GM23338 (cell line): Measurements from ENCODE around the gene SBF2. TPM values are rescaled to one million over a fixed set of nuclear protein-coding genes. Genes with fewer than 3 reads are reported as not detected.

Experiments used
- ATAC-seq: fragments of 200-7000 bp; cut with Tn5 transposase; 3 replicates; pipeline ENCODE4 v1.9.1; 2020
- DNase-seq: peaks from one replicate; pipeline ENCODE4 v3.0.0-alpha.2; 2015; ENCODE audit warnings: low spot score
- H2AFZ ChIP-seq: fragments of 200-600 bp; sonication (generic); 2 replicates; pipeline ENCODE4 v1.8.0; 2016; ENCODE audit warnings: antibody characterized with exemption, mild to moderate bottlenecking, moderate library complexity
- H3F3A ChIP-seq: fragments of 200-600 bp; sonication (generic); replicated peaks from 2 replicates; pipeline ENCODE4 v1.8.0; 2017; ENCODE audit warnings: antibody characterized with exemption, mixed run types, low read depth
- H3K27ac ChIP-seq: fragments of 200-600 bp; sonication (generic); 2 replicates; pipeline ENCODE4 v1.6.1; 2016; ENCODE audit warnings: low read depth
- H3K27me3 ChIP-seq: fragments of 200-600 bp; sonication (generic); 2 replicates; pipeline ENCODE4 v1.8.0; 2016; ENCODE audit warnings: mild to moderate bottlenecking, mixed run types, moderate library complexity; ENCODE audit not compliant: insufficient read depth
- H3K36me3 ChIP-seq: fragments of 200-600 bp; sonication (generic); 2 replicates; pipeline ENCODE4 v1.8.0; 2016; ENCODE audit warnings: mild to moderate bottlenecking; ENCODE audit not compliant: insufficient read depth
- H3K4me1 ChIP-seq: fragments of 200-600 bp; sonication (generic); 2 replicates; pipeline ENCODE4 v1.8.0; 2016; ENCODE audit warnings: mild to moderate bottlenecking, moderate library complexity; ENCODE audit not compliant: insufficient read depth
- H3K4me2 ChIP-seq: fragments of 200-600 bp; sonication (generic); 2 replicates; pipeline ENCODE4 v1.7.1; 2017; ENCODE audit warnings: mixed run types
- H3K4me3 ChIP-seq: fragments of 200-600 bp; sonication (generic); 2 replicates; pipeline ENCODE4 v1.6.1; 2016; ENCODE audit warnings: mixed run types
- H3K79me2 ChIP-seq: fragments of 200-600 bp; sonication (generic); replicated peaks from 2 replicates; pipeline ENCODE4 v1.8.0; 2017; ENCODE audit warnings: mild to moderate bottlenecking; ENCODE audit not compliant: insufficient read depth
- H3K9me2 ChIP-seq: fragments of 200-600 bp; sonication (generic); 2 replicates; pipeline ENCODE4 v1.8.0; 2017; ENCODE audit not compliant: insufficient read depth
- H4K20me1 ChIP-seq: fragments of 200-600 bp; sonication (generic); replicated peaks from 2 replicates; pipeline ENCODE4 v1.8.0; 2017; ENCODE audit warnings: mild to moderate bottlenecking; ENCODE audit not compliant: insufficient read depth
- H3K27ac Mint-ChIP-seq: 2 replicates; pipeline ENCODE4 v1.8.0; 2020; ENCODE audit warnings: inconsistent platforms, mild to moderate bottlenecking, moderate library complexity, mixed read lengths
- H3K27me3 Mint-ChIP-seq: 3 replicates; pipeline ENCODE4 v1.8.0; 2022; ENCODE audit warnings: low read depth, mild to moderate bottlenecking, moderate library complexity, mixed read lengths, inconsistent platforms; ENCODE audit not compliant: insufficient read depth, poor library complexity
- H3K36me3 Mint-ChIP-seq: 3 replicates; pipeline ENCODE4 v1.8.0; 2021; ENCODE audit warnings: low read depth, mild to moderate bottlenecking, inconsistent platforms, moderate library complexity, mixed read lengths
- H3K4me1 Mint-ChIP-seq: 3 replicates; pipeline ENCODE4 v1.8.0; 2020; ENCODE audit warnings: mild to moderate bottlenecking, inconsistent platforms, mixed read lengths
- H3K4me3 Mint-ChIP-seq: 3 replicates; pipeline ENCODE4 v1.8.0; 2021; ENCODE audit warnings: moderate library complexity, mild to moderate bottlenecking, inconsistent platforms, mixed read lengths
- H3K9me3 Mint-ChIP-seq: 3 replicates; pipeline ENCODE4 v1.8.0; 2020; ENCODE audit warnings: moderate library complexity, mild to moderate bottlenecking, inconsistent platforms, mixed read lengths
- CREB1 ChIP-seq: fragments of 250-450 bp; sonication (Bioruptor Pico); IDR thresholded peaks from 2 replicates; pipeline ENCODE4 v1.5.0; 2020; ENCODE audit warnings: low read depth, mild to moderate bottlenecking, moderate library complexity
- EZH2 ChIP-seq: fragments of 200-600 bp; sonication (generic); IDR thresholded peaks from one replicate; pipeline ENCODE4 v1.8.0; 2017; ENCODE audit warnings: antibody characterized with exemption, mild to moderate bottlenecking, low read depth; ENCODE audit not compliant: unreplicated experiment
- EZH2phosphoT487 ChIP-seq: fragments of 200-600 bp; sonication (generic); IDR thresholded peaks from one replicate; pipeline ENCODE4 v1.8.1; 2018; ENCODE audit warnings: antibody characterized with exemption; ENCODE audit not compliant: unreplicated experiment
- JUNB ChIP-seq: IDR thresholded peaks from one replicate; pipeline ENCODE4 v1.6.1; 2016; ENCODE audit warnings: antibody characterized with exemption; ENCODE audit not compliant: unreplicated experiment
- NANOG ChIP-seq: IDR thresholded peaks from 2 replicates; pipeline ENCODE4 v1.6.1; 2016; ENCODE audit warnings: antibody characterized with exemption, borderline replicate concordance
- POLR2AphosphoS5 ChIP-seq: IDR thresholded peaks from 2 replicates; pipeline ENCODE4 v1.6.1; 2016; ENCODE audit warnings: antibody characterized with exemption, low read depth
- STAT1 ChIP-seq: IDR thresholded peaks from one replicate; pipeline ENCODE4 v1.6.1; 2016; ENCODE audit warnings: antibody characterized with exemption; ENCODE audit not compliant: unreplicated experiment
- ZNF114 ChIP-seq: fragments of 250-450 bp; sonication (Bioruptor Pico); IDR thresholded peaks from 2 replicates; pipeline ENCODE4 v1.5.0; 2020; ENCODE audit warnings: mild to moderate bottlenecking, moderate library complexity
- ZNF331 ChIP-seq: fragments of 250-450 bp; sonication (Bioruptor Pico); IDR thresholded peaks from 2 replicates; pipeline ENCODE4 v1.5.0; 2020; ENCODE audit warnings: low read depth, mild to moderate bottlenecking, moderate library complexity
- polyA plus RNA-seq: library from polyadenylated mRNA; unstranded; fragments of >200 nt; fragmentation: Nextera tagmentation; extraction: Ambion mirVana; gene quantifications from 2 replicates; pipeline ENCODE4 v1.2.1, GENCODE V29; 2016
- total RNA-seq: library from RNA; depleted of rRNA; stranded (reverse); fragments of >200 nt; shearing (Covaris generic); gene quantifications from 2 replicates; pipeline ENCODE4 v1.2.3, GENCODE V29; 2014
- TF ChIP-seq, protein P1 (sequence below), 2 experiments: fragments of 200-600 bp in 1 of 2; sonication (generic) in 1 of 2; conservative IDR thresholded peaks; 2 replicates each; pipeline versions ENCODE4 v1.5.1 to v1.6.1; 2016 to 2017; ENCODE audit warnings: antibody characterized with exemption in 2 of 2, low read depth in 2 of 2, mild to moderate bottlenecking in 2 of 2, moderate library complexity in 1 of 2
- TF ChIP-seq, protein P2 (sequence below): fragments of 250-450 bp; sonication (Bioruptor Pico); IDR thresholded peaks from 2 replicates; pipeline ENCODE4 v1.5.0; 2020; ENCODE audit warnings: mild to moderate bottlenecking, moderate library complexity
- TF ChIP-seq, protein P3 (sequence below): IDR thresholded peaks from 2 replicates; pipeline ENCODE4 v1.6.1; 2016; ENCODE audit warnings: antibody characterized with exemption

The SBF2 gene
- total and polyA plus RNA-seq, 2 experiments from 2014 or later, result 25.6 to 53.5 TPM

DNA sequence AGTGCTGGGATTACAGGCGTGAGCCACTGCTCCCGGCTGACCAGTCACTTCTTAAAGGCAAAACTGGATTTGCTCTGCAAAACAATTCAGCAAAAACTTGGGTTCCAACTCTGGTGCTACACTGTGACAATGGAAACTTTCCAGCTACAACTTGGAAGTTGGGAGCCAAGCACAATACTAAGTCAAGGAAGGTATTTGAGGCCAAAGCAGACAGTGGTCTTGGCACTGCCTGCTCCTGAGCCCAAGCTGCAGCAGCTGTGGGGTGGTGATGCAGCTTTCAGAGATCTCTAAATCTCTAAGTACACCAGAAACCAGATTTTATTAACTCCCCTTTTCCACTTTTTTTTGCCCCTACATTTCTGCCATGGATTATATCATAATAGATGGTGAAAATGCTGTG is 28.4 kb upstream of the SBF2 start (continued):
- TF ChIP-seq EZH2phosphoT487 (no peak), ZNF114 (CRISPR knock-in tag) (no peak), STAT1 (no peak), NANOG (no peak), CREB1 (CRISPR knock-in tag) (no peak), POLR2AphosphoS5 (no peak), ZNF331 (CRISPR knock-in tag) (no peak), EZH2 (no peak)
- TF ChIP-seq, protein P1, sequence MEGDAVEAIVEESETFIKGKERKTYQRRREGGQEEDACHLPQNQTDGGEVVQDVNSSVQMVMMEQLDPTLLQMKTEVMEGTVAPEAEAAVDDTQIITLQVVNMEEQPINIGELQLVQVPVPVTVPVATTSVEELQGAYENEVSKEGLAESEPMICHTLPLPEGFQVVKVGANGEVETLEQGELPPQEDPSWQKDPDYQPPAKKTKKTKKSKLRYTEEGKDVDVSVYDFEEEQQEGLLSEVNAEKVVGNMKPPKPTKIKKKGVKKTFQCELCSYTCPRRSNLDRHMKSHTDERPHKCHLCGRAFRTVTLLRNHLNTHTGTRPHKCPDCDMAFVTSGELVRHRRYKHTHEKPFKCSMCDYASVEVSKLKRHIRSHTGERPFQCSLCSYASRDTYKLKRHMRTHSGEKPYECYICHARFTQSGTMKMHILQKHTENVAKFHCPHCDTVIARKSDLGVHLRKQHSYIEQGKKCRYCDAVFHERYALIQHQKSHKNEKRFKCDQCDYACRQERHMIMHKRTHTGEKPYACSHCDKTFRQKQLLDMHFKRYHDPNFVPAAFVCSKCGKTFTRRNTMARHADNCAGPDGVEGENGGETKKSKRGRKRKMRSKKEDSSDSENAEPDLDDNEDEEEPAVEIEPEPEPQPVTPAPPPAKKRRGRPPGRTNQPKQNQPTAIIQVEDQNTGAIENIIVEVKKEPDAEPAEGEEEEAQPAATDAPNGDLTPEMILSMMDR (conservative IDR thresholded peaks at IDR 0.05; ENCODE audit: low read depth in 2 of 2), result no peak

DNA sequence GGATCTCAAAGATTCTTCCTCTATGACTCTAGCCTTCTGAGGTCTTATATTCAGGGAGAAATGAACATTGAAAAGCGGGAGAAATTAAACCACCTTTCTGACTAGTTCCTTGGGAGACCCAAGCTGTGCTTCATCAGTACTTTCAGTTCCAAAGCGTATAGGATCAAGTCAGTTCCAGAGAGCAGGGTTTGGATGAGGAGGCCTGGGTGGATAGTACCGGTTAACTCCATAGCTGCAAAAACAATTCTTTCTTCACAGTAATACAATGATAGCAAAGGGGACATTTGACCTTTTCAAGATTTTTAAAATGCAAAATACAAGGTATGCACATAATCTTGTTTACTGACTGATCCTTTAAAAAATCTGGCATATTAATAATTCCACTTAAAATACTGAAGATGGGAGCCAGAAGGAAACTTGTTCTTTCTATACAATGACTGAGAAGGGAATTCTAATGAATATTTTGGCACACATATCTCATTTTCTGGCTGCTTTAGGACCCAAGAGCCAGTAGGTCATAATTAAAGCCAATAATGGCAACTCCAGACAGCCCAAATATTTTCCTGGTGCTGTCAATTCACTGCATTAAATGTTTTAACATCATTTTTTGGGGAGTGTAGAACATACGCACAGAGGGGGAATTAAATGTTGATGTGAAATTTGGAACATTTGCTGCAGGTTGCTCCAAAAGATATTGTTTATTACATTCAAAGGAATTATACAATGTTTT is 26.9 kb upstream of the SBF2 start:
- Histone ChIP-seq H3K4me3 (no peak overlapping the region), H3K4me1 (peaks cover 31% of the 10 kb centered on the region), H3F3A (no peaks in the 10 kb centered on the region), H4K20me1 (no peaks in the 10 kb centered on the region), H3K27ac (no peak overlapping the region), H2AFZ (no peak overlapping the region; the same call in 1 of the 2 replicates), H3K79me2 (no peaks in the 10 kb centered on the region), H3K4me2 (no peak overlapping the region), H3K36me3 (no peaks in the 10 kb centered on the region), H3K9me2 (peaks cover 5% of the 10 kb centered on the region; the same call in 1 of the 2 replicates), H3K27me3 (no peaks in the 10 kb centered on the region)
- Mint-ChIP-seq H3K27ac (peak overlapping the region; percentile 29; the same call in 1 of the 2 replicates), H3K4me1 (peaks cover 48% of the 10 kb centered on the region), H3K27me3 (peaks cover 8% of the 10 kb centered on the region), H3K9me3 (no peaks in the 10 kb centered on the region), H3K36me3 (no peaks in the 10 kb centered on the region), H3K4me3 (no peak overlapping the region)
- ATAC-seq, result no peak
- no peak for DNase-seq
- TF ChIP-seq POLR2AphosphoS5, result no peak
- TF ChIP-seq, protein P1 (conservative IDR thresholded peaks at IDR 0.05; ENCODE audit: low read depth in 2 of 2), result no peak
- TF ChIP-seq, protein P2, sequence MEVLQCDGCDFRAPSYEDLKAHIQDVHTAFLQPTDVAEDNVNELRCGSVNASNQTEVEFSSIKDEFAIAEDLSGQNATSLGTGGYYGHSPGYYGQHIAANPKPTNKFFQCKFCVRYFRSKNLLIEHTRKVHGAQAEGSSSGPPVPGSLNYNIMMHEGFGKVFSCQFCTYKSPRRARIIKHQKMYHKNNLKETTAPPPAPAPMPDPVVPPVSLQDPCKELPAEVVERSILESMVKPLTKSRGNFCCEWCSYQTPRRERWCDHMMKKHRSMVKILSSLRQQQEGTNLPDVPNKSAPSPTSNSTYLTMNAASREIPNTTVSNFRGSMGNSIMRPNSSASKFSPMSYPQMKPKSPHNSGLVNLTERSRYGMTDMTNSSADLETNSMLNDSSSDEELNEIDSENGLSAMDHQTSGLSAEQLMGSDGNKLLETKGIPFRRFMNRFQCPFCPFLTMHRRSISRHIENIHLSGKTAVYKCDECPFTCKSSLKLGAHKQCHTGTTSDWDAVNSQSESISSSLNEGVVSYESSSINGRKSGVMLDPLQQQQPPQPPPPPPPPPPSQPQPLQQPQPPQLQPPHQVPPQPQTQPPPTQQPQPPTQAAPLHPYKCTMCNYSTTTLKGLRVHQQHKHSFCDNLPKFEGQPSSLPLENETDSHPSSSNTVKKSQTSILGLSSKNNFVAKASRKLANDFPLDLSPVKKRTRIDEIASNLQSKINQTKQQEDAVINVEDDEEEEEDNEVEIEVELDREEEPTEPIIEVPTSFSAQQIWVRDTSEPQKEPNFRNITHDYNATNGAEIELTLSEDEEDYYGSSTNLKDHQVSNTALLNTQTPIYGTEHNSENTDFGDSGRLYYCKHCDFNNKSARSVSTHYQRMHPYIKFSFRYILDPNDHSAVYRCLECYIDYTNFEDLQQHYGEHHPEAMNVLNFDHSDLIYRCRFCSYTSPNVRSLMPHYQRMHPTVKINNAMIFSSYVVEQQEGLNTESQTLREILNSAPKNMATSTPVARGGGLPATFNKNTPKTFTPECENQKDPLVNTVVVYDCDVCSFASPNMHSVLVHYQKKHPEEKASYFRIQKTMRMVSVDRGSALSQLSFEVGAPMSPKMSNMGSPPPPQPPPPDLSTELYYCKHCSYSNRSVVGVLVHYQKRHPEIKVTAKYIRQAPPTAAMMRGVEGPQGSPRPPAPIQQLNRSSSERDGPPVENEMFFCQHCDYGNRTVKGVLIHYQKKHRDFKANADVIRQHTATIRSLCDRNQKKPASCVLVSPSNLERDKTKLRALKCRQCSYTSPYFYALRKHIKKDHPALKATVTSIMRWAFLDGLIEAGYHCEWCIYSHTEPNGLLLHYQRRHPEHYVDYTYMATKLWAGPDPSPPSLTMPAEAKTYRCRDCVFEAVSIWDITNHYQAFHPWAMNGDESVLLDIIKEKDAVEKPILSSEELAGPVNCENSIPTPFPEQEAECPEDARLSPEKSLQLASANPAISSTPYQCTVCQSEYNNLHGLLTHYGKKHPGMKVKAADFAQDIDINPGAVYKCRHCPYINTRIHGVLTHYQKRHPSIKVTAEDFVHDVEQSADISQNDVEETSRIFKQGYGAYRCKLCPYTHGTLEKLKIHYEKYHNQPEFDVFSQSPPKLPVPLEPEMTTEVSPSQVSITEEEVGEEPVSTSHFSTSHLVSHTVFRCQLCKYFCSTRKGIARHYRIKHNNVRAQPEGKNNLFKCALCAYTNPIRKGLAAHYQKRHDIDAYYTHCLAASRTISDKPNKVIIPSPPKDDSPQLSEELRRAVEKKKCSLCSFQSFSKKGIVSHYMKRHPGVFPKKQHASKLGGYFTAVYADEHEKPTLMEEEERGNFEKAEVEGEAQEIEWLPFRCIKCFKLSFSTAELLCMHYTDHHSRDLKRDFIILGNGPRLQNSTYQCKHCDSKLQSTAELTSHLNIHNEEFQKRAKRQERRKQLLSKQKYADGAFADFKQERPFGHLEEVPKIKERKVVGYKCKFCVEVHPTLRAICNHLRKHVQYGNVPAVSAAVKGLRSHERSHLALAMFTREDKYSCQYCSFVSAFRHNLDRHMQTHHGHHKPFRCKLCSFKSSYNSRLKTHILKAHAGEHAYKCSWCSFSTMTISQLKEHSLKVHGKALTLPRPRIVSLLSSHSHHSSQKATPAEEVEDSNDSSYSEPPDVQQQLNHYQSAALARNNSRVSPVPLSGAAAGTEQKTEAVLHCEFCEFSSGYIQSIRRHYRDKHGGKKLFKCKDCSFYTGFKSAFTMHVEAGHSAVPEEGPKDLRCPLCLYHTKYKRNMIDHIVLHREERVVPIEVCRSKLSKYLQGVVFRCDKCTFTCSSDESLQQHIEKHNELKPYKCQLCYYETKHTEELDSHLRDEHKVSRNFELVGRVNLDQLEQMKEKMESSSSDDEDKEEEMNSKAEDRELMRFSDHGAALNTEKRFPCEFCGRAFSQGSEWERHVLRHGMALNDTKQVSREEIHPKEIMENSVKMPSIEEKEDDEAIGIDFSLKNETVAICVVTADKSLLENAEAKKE, result no peak
- TF ChIP-seq NANOG, result no peak
- TF ChIP-seq JUNB, result no peak
- TF ChIP-seq CREB1 (CRISPR knock-in tag), result no peak
- no peak for TF ChIP-seq EZH2
- TF ChIP-seq ZNF114 (CRISPR knock-in tag), result no peak
- TF ChIP-seq ZNF331 (CRISPR knock-in tag), result no peak
- TF ChIP-seq STAT1, result no peak
- TF ChIP-seq, protein P3, sequence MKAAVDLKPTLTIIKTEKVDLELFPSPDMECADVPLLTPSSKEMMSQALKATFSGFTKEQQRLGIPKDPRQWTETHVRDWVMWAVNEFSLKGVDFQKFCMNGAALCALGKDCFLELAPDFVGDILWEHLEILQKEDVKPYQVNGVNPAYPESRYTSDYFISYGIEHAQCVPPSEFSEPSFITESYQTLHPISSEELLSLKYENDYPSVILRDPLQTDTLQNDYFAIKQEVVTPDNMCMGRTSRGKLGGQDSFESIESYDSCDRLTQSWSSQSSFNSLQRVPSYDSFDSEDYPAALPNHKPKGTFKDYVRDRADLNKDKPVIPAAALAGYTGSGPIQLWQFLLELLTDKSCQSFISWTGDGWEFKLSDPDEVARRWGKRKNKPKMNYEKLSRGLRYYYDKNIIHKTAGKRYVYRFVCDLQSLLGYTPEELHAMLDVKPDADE, result no peak
